Astrocyte of the hippocampus (primary cell): Measurements from ENCODE around the gene SLC6A12.
"Not testable (repeated sequence)": the region's sequence is repeated elsewhere in the genome, so short reads cannot be mapped to it uniquely, and the experiment has no call there.

Experiments
- DNase-seq: peaks from one replicate; pipeline ENCODE4 v3.0.0; 2011; ENCODE audit warnings: low read depth, low spot score

The SLC6A12 gene

DNA sequence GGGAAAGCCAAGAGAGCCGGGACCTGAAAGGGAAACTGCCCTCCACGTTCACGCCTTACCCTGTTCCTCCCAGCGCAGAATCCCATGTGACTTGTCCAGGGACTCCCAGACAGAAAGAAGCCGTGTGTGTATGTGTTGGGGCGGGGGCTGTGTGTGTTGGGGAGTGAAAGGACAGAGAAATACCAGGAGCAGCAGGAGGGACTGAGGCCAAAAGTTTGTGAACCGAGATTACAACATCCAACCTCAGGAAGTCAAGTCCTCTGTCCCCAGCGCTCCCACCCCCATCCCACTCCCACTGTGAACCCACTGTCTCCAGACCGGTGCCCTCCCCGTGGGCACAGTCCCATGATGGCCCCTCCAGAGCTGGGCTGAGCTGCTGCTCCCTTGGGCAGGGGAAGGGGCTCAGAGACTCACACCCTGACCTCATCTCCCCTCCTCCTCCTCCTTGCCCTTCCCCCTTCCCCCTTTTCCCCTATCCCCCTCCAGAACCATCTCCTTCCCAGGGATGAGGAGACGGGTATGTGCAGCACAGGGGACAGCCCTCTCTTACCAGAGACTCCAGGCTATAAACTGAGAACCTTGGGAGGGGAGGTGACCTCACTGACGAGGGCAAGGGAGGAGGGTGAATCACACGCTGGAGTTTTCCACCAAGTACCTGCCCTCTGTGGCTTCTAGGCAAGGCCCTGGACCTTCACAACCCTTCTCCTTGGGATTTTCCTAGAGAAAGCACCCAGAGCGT, at the start of gene SLC6A12:
TSS of gene SLC6A12 (minus strand) at position 155 of the 739 bp plus-strand sequence. CDS start 4,171 bp downstream, outside the sequence.
- no peak for DNase-seq

DNA sequence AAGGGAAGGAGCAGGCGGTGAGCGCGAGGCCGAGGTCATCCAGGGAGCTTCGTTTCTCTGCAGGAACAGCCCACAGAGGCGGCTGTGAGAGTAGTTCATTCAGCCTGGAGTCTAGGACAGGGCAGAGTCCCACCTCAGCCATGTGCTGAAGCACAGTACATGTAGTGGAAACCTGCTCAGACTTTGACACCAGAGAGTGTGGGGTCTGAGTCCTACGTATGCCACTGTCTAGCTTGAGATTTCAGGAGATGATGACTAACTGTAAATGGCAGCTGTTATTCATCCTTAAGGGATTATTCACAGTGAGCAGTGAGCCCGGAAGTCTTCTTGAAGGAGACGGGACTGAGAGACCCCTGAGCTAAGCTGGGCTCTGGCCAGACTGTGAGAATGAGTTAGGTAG, 49.6 kb upstream of the SLC6A12 start:
- DNase-seq, result peak; percentile 48

DNA sequence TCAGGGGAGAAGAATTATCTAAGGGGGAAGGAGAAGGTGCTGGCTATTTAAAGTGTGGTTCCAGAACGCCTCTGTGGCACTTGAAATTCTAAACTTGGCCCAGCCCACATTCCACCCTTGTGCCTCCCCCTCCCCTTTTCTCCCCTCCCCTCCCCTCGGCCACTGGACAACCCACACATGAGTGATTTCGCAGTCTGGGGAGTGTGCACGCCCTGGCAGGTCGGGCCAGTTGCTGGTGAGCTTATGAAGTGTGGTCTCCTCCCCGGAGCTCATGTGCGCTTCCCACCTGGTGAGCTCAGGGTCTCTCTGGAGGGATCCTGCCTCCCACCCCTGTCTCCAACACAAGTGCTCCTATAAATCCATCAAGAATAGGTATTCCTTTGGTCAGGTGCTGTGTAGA, 48.9 kb upstream of the SLC6A12 start, which contains the start of gene SLC6A13:
TSS of gene SLC6A13 (minus strand) at position 20 of the 400 bp plus-strand sequence. CDS start 2,784 bp downstream, outside the sequence.
- DNase-seq, result peak; percentile 42

DNA sequence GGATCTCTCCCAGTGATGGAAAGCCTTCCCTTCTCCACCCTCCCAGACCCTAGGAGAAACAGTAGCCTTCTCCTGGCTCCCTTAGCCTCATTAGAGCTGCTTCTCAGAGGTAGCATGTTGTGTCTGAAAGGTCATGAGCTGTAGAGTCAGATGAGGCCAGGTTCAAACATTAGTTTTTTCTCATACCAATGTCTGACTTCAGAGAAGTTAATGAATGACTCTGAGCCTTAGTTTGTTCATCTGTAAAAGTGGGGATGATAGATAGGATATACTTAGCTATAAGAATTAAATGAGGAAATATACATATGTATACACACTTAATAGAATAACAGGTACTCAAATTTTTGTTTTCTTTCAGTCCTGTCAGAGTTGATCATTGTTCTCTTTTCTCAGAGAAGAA, 48.2 kb upstream of the SLC6A12 start:
- no peak for DNase-seq

DNA sequence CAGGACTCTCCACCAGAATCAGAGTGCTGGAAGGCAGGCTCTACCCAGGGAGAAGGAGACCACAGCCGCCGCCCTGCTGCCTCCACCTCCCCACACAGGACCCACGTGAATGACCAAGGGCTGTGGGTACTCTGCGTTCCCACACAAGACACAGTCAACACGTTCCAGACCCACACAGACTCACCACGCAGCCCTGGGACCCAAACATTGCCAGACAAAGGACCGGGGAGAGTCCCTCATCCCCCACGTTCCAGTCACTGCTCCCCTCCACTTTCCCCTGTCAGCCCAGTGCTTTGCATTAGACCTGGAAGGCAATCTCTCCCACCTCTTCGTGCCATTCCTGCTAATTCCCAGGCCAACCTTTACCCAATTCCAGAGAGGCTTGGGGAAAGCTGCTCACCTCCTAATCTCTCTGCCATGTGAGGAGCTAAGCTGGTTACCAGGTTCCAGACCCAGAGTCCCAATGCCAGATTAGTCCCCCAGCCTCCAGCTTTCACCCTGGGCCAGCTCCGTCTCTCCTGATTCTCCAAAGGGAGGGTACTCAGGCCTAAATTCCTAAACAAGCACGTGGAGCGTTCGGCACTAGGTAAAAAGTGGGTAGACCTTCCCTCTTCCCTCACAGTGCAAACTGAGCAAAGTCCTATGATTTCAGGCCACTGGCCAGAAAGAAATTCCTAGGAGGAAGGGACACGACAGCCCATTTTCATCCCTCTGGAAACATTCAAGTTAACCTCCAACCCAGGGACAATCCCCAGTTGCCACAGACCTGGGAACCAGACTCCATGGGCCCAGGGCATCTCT, 43.8 kb upstream of the SLC6A12 start:
- DNase-seq, result no peak

DNA sequence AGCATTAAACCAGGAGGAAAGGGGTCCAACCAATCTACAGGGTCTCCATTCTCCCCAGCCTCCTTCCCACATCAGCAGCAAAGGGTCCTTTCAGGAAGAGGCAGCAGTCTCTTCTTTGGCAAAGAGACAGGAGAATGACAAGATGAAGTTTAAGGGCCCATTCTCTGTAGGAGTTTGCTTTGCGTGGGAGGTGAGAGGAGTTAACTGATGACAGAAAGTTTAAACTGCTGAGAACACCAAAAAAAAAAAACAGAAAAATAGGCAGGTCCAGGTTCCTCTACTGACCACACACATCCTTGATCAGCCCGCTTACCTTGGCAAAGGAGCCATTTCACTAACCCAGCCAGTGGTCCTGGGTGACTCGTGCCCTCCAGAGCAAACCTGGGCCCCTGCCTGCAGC, 43.0 kb upstream of the SLC6A12 start:
- no peak for DNase-seq

DNA sequence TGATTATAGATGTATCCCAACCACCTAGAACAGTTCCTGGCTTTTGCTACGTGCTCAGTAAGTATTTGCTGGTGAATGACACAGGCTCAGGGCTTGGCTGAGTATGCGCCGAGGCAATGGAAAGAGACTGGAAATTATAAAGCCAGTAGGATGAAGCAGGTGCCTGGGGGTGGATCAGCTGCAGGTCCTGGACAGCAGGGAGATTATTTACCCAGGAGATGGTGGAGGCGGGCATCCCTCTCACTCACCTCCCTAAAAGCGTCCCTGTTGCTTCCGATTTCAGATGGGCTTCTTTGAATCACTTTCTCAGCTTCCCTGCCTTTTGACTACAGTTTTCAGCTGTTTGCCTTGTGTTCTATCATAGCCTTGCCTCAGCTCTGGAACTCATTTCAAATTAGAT, 42.3 kb upstream of the SLC6A12 start:
- no peak for DNase-seq

DNA sequence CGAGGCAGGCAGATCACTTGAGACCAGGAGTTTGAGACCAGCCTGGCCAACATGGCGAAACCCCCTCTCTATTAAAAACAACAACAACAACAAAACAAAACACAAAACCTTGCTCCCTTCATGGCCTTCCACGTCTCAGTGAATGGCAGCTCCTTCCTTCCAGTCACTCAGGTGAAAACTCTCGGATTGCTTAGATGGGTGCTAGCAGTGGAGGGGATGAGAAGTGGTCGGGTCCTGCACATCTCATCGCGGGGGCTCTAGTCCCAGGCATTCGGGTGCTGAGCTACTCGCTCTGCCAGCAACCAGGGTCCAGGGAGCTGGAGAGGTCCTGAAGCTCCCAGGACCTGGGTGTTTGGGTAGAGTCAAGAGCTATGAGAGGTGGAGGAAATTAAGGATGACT, 41.0 kb upstream of the SLC6A12 start:
- no peak for DNase-seq

DNA sequence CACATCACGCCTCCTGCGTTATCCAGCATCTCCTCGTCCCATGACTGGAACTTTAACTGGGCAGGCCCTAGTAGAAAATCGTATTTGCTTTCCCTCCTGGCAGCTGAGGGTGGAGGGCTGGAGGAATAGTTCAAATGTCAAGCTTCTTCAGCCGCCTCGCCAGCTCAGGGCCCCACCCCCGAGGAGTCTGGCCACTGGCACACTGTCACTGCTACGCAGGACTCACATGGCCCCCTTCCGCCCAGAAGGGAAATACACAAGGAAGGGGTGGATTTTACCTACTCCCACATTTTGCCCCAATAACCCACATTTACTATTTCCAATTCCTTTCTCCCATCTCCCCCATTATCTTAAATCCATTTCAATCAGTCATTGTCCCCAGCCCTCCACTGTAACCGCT, 40.1 kb upstream of the SLC6A12 start:
- no peak for DNase-seq

DNA sequence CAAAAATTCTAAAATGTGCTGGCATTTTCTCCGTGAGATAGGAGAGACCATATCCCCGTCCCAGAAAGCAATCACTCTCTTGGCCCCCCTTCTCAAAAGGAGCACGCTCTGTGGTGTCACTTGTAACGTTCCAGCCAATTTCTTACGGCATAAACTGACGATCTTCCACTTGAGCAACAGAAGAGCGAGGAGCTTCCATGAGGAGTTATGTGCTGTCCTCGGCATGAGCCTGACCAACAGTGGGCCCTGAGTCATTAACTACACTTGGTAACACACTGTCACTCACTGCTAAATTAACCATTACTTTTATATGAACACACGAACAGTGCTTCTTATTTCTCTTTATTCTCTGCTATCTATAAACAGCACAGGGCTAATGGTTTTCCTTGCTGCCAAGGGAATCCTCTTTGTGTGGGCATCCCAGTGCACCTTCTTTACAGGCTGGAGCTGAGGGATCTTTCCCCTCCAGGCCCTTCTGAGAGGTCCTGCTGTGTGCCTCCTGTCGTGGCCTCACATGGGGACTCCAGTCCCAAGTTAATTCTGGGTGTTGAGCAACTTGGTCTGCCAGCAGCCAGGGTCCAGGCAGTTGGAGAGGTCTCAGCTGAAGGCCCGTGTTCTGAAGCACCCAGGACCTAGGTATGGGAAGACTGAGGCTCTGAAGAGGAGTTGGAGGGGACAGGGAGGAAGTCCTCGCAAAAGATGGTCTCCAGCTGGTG, 39.3 kb upstream of the SLC6A12 start:
- DNase-seq, result no peak

DNA sequence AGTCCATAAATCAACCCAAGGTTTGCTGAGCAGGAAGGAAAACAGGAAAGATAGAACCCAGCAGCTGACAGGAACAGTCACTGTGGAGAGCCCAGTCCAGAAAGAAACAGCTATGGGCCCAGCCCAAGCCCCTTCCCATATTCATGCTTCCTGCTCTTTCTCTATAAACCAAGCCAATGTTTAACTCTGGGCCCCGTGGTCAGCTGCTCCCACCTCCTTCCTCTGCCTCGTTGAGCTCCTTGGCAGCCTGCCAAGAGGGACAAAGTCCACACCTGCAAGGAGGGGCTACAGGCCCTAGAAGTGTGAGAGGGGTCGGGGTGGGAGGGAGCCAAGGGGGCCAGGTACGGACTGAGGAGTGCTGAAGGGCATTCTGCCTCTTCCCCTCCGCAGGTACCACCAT, 38.7 kb upstream of the SLC6A12 start:
- DNase-seq, result no peak

DNA sequence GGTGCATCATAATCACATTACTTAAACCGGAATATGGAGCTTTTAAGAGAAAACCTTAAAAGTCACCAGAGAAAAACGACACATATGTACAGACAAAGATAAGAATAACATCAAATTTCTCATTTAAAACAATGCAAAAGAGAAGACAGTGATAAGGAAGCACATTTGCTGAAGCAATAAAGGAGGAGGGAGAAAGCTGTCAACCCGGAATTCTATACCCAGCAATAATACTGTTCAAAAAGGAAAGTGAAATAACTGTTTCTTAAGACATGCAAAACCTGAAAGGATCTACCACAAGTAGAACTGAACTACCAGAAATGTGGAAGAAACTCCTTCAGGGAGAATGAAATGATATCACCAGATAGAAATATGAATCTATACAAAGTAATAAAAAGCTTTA, 33.3 kb upstream of the SLC6A12 start:
- no peak for DNase-seq

DNA sequence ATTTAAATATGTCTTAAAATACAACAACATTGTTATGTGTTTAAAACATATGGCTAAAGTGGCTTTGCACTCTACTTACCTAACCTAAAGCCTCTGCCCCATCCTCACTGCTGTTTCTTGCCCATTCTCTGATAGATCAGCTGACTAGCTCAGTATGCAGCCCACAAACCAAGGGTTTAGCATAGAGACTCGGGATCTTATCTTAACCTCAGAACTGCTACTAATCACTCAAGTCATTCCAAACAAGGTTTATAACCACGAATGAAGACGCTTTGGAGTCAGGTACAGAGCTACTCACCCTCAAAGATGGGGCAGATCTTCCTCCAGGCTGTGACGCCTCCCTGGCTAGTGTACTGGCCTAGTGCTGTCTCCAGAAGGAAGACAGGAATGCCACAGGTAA, 29.4 kb upstream of the SLC6A12 start:
- DNase-seq, result no peak

DNA sequence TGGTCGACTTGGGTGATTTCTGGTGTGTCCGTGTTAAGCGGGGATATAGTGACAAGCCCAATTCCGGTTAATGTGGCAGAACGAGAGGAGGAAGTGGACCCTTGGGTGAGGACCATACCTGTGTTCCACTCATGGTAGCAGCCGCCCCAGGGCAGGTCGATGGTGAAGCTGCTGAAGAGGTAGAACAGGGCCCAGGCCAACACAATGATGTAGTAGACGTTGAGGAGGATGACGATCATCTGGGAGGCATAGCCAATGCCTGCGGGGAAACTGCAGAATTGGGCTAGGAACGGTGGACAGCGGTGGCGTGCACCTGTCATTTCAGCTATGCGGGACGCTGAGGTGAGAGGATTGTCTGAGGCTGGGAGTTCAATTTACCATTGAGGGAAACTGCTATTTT, 28.5 kb upstream of the SLC6A12 start:
- DNase-seq, result no peak

DNA sequence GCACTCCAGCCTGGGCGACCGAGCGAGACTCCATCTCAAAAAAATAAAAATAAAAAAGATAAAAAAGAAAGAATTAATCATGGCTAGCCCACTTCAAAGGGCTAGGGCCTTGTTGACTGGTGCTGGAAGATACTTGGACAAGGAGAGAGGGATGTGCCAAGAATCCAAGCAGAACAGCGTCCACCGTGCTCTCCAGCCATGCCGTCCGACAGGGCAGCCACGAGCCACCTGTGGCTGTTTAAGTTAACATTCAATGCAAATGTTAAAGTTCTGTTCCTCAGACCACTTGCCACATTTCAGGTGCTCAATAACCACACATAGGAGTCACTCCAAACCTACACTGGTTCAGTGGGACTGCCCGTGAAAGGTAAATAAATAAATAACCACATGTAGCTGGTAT, 27.3 kb upstream of the SLC6A12 start:
- DNase-seq, result no peak

DNA sequence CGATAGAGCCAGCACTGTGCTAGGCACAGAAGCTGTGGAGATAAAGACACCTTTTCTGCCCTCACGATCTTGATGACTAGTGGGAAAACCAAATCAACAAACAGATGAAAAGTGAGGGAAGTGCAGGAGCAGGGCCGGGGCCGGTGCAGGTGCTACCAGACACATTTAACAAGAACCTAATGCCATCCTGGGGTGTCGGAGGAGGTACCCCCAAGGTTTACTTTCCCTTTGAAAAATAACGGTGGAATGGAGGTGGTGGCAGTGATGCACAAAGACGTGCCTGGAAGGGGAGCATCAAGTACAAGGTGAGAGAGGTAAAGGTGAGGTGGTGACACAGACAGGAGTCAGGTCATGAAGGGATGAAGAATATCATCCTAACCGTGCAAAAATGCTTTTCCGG, 26.6 kb upstream of the SLC6A12 start:
- no peak for DNase-seq

DNA sequence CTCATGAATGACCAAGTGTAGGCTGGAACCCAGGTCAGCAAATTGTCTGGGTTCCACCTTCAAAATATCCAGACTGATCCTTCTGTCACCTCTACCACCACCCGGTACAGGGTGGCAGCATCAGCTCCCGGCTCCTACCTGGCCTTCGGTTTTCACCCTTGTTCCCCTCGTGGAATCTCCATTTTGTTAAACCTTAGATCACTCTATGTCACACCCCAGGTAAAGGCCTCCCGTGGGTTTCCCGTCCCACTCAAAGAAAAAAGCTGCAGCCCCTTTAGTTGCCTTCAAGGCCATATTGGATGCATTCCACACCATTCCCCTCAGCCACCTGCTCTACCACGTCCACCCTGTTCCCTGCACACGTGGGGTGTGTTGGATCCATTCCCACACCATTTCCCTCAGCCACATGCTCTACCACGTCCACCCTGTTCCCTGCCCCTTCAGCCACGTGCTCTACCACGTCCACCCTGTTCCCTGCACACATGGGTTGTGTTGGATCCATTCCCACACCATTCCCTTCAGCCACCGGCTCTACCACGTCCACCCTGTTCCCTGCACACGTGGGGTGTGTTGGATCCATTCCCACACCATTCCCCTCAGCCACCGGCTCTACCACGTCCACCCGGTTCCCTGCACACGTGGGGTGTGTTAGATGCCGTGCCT, 24.9 kb upstream of the SLC6A12 start:
- DNase-seq, result no peak

DNA sequence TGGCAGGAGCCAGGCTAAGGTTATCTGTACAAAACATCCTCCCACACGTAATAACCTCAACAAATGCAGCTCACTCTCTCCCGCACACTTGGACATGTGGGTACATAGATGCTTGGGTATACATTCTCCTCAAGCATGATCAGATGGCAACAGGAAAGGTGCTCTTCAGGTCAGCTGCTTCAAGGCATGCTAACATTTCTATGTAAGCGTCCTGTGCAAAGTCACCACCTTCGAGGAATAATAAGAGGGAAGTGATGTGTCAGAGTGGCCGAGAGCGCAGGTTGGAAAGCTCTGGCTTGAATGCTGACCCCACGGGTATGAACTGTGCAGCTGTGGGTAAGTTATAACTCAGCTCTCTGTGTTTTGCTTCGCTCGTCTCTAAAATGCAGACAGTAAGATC, 24.2 kb upstream of the SLC6A12 start:
- no peak for DNase-seq

DNA sequence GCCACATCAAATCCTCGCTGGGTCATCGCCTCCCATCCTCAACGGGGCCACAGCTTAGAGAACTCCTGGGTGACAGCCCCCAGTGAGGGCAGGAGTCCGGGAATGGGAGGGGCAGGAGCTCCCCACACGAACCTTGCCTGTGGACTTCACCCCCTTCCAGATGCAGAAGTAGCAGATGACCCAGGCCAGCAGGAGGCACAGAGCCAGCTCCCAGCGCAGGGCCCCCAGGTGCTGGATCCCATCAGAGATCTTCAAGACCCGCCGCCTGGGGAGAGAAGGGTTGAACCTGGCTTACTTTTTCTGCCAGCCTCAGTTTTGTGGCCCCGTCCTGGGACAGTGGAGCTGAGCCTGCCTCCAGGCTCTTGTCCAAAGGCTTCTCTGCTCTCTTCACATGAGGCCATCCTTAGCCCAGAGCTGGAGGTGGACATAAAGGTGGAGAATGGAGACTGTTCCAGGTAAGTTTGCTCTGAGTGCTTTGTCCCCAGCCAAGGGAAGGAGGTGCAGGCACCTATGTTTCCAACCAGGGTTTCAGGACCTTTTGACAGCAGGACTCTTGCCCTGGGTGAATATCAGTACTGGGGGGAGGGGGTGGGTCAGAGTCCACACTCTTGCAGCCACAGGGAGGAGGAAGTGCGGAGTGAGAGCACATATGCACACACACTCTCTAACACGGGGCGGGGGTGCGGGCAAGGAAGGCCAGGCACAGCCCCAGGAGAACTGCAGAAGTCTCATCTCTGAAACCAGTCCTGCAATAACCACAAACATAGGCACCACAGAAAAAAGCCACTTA, 23.3 kb upstream of the SLC6A12 start:
- no peak for DNase-seq

DNA sequence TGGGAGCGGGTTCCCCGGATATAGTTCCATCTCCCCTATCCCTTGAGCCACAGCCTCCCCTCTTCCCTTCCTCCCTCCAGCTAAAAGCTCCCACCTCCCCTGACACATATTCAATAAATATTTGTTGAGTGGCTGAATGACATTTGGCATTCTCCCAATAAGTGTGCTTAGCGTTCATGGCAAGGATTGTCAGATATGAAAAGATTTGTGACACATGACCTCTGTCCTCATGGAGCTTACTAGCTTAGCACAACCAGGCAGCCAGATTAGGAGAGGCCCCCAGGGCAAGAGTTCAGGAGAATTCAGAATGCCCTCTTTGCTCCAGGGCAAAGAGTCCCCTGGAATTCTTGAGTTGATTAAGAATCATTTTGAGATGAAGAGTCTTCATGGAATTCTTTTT, 22.5 kb upstream of the SLC6A12 start:
- DNase-seq, result no peak

DNA sequence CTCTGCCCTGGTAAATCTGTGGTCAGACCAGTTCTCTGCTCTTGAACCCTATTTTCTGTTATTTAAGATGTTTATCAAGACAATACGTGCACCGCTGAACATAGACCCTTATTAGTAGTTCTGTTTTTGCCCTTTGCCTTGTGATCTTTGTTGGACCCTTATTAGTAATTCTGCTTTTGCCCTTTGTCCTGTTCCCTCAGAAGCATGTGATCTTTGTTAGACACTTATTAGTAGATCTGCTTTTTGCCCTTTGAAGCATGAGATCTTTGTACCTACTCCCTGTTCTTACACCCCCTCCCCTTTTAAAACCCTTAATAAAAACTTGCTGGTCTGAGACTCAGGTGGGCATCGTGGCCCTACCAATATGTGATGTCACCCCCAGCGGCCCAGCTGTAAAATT, 22.0 kb upstream of the SLC6A12 start:
- DNase-seq, result not testable (repeated sequence)
